GM20431 (cell line): ENCODE data around the gene PRKAG3.

Experiments used
- in situ Hi-C: fragments of 300-500 bp; cut with MseI, MboI; formaldehyde crosslinking; loops from one replicate; pipeline ENCODE4 v1.15.0; 2020; ENCODE audit warnings: low sequenced_read_pairs; ENCODE audit not compliant: unreplicated experiment

Gene PRKAG3

DNA sequence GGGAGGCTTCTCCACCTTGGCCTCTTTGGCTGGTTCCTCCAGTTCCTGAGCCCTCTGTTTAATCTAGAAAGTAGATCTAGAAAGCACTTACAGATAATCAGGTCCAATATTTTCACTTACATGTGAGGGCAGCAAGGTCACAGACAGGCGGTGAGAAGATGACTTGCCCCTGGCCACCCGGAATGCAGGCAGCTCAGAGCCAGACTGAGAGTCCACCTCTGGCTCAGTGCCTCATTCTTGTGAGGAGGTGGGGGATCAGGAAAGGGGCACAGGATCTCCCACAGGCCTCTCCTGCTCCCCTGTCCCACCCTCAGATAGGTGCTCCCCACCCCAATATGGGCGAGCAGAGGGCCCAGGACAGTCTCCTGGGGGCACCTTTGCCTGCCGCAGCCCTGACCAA is 33.8 kb upstream of the PRKAG3 start:
- in situ Hi-C loops, result no loop called here

DNA sequence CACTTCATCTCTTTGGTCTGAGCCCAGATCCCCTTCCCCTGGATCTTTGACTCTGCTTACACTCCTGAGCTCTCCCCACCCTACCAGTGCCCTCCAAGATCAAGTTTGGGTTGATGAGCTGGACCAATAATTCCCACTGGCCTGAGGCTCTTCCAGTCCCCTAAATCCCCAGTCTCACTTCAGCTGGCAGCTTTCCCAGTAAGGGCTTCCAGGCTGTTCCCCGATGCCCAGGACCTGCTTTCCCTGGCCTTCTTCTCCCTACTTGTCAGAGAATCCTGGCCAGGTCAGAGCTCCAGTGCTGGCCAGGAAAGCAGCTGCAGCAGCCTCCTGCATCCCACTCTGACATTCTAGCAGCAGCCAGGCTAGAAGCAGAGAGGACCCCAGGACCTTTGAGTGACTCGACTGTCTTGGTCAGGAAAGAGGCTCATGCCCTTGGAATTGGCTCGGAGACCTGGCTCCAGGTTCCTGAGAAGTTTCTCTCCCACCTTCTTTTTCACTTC is 31.5 kb upstream of the PRKAG3 start:
- in situ Hi-C loops, result no loop called here

GRCh38 chr2:218861645-218862318 is 30.2 kb upstream of the PRKAG3 start:
- in situ Hi-C loops, result no loop called here

DNA sequence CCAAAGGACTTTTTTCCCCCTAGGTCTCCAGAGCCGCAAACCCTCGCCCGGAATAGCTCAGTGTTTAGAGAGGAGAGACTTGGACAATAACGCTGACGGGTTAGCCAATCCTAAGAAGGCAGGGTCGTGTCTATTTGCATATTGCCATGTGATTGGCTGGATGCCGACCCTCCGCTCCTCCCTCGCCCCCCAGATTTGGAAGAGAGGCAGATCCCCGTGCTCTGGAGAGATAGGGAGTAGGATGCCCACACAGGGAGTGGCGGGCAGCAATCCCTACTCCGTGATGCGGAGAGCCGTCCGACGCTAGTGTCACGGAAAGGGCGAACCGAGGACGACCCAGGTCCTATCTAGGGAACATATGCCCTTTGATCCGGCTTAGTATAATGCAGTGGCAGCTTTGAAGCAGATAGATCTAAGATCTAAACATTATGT is 29.4 kb upstream of the PRKAG3 start:
- in situ Hi-C loops, result no loop called here

- in situ Hi-C loops, result no loop called here
Measured at GRCh38 chr2:218859988-218860831, 28.6 kb upstream of the PRKAG3 start.

GRCh38 chr2:218859556-218859987 is 28.0 kb upstream of the PRKAG3 start, which contains the start of gene WNT6:
TSS of gene WNT6 (plus strand) at chr2:218859805. CDS start at chr2:218860038, 233 bp downstream.
- in situ Hi-C loops, result no loop called here

- in situ Hi-C loops, result no loop called here
Measured at GRCh38 chr2:218858671-218859555, 27.3 kb upstream of the PRKAG3 start.

DNA sequence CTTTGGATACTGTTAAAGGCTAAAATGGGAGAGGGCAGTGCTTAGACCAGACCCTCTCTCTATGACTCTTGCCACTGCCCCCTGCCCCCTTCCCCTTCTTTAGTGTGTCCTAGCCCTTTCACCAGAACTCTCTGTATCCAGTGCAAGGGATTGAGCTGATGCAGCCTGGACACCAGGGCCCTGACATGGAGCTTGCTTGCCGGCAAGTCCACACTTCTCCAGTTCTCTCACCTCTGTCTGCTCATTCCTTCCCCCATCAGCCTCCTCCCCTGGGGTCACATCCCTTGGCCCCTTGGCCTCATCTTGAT is 26.5 kb upstream of the PRKAG3 start:
- in situ Hi-C loops, result no loop called here

GRCh38 chr2:218857371-218858137 is 26.0 kb upstream of the PRKAG3 start:
- in situ Hi-C loops, result no loop called here

- in situ Hi-C loops, result no loop called here
Measured at GRCh38 chr2:218856896-218857243, 25.3 kb upstream of the PRKAG3 start.

DNA sequence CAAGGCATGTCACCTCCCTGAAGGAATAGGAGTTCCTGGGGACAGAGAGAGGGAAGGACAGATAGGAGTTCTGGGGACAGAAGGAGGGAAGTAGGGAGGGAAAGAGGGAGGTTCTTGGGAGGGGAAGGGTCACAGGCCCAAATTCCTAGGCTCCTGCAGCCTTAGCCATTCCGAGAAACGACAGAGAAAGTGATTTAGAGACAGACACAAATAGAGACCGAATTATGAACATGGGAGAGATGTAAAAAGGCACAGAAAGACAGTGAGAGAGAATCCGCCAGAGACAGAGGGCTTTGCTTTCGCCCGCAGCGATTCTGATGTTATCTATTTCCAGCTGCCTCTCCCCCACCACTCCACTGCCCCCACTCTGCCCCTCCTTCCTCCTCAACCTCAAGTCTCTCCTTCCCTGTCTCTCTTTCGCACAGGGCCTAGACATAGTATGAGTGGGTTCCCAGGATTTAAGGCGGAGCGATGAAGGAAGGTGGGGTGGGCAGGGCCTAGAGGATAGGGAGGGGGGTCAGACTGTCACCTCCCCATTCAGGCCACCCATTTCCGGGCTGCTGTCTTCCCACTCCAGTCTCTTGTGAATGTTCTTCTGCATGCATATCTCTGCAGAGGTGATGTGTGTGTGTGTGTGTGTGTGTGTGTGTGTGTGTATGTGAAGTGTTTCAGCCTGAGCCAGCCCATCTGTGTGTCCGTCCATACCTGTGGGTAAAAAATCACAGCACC is 24.7 kb upstream of the PRKAG3 start:
- in situ Hi-C loops, result no loop called here

DNA sequence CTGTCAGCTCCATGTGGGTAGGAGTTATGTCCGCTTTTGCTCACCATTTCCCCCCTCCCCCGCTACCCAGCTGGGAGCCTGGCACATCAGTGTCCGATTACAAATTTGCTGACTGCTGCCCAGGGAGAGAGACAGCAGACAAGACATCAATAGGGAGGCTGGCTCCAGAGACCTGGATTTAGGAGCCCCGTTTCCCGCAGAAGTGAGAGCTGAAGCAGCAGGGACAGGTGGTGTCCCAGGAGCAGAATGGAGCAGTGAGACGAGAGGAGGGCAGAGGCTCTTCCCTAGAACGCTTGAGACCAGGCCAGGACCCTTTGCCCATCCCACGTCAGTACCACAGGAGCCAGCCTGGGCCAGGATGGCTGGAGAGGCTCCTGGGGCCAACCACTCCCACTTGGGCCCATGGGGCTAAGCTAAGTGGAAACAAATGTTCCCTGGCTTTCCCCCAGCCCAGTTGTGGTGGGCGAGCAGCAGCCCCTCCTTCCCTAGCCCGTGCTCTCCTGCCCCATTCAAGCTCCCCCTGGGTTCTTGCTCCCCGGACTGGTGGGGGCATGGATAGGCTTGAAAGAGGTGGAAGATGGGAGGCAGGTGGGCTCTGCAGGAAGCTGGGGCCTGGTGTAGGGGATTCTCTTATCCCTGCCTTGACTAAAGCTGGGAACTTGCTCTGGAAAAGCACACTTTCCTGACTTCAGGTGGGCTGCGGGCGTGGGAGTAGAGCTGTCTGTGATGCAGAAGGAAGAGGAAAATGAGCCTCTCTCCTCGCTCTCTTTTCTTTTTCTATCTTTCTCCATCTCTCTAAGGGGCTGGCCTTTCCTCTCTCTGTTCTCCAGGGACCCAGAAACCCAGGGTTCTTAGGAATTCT is 23.9 kb upstream of the PRKAG3 start:
- in situ Hi-C loops, result no loop called here

- in situ Hi-C loops, result no loop called here
Measured at GRCh38 chr2:218854860-218855259, 23.3 kb upstream of the PRKAG3 start.

GRCh38 chr2:218853766-218854165 is 22.2 kb upstream of the PRKAG3 start:
- in situ Hi-C loops, result no loop called here

GRCh38 chr2:218852911-218853667 is 21.5 kb upstream of the PRKAG3 start:
- in situ Hi-C loops, result no loop called here

- in situ Hi-C loops, result no loop called here
Measured at GRCh38 chr2:218851286-218851685, 19.7 kb upstream of the PRKAG3 start.

- in situ Hi-C loops, result no loop called here
Measured at GRCh38 chr2:218850796-218851195, 19.2 kb upstream of the PRKAG3 start.
